Panc1 (cell line): ENCODE results near the gene TIMM17B. TPM values are rescaled to one million over a fixed set of nuclear protein-coding genes. Genes with fewer than 3 reads are reported as not detected.
A peak's percentile ranks its signal among the peaks of the same experiment; 100 is the strongest.

Experiments
- ATAC-seq: fragments of 200-7000 bp; cut with Tn5 transposase; 2 replicates; pipeline ENCODE4 v1.9.1; 2020; ENCODE audit warnings: mild to moderate bottlenecking, moderate library complexity
- BruUV-seq: library from RNA; stranded (reverse); fragments of 400-500 nt; replicated peaks from 2 replicates; lab custom pipeline; 2021; lab: Mats Ljungman, UMichigan
- CTCF ChIA-PET: fragments of 300-600 bp; sonication (Branson Sonifier 250); formaldehyde crosslinking; loops from one replicate; lab custom pipeline; 2022; ENCODE audit warnings: antibody characterized with exemption; lab: Charles Lee
- POLR2A ChIA-PET: fragments of 300-600 bp; sonication (Branson Sonifier 250); formaldehyde crosslinking; loops from one replicate; lab custom pipeline; 2022; ENCODE audit warnings: antibody characterized with exemption; lab: Charles Lee
- DNase-seq: peaks from one replicate; pipeline ENCODE4 v3.0.0-alpha.2; 2010; ENCODE audit warnings: low read depth, low spot score
- H3K27ac ChIP-seq: 2 replicates; pipeline ENCODE4 v1.5.1; 2011; ENCODE audit warnings: mild to moderate bottlenecking, low read length, inconsistent platforms
- H3K27me3 ChIP-seq: fragments of 200-500 bp; sonication (Bioruptor generic); 2 replicates; pipeline ENCODE4 v1.6.0; 2014; ENCODE audit warnings: low read length, inconsistent platforms; ENCODE audit not compliant: control insufficient read depth, insufficient read depth
- H3K36me3 ChIP-seq: fragments of 200-500 bp; sonication (Bioruptor generic); 2 replicates; pipeline ENCODE4 v1.5.1; 2014; ENCODE audit warnings: inconsistent platforms, mild to moderate bottlenecking, low read length, moderate library complexity; ENCODE audit not compliant: control insufficient read depth, insufficient read depth
- H3K4me1 ChIP-seq: 2 replicates; pipeline ENCODE4 v1.5.1; 2011; ENCODE audit warnings: inconsistent platforms, mild to moderate bottlenecking, low read length, moderate library complexity; ENCODE audit not compliant: control insufficient read depth, insufficient read depth
- H3K4me3 ChIP-seq, 2 experiments: 2 replicates each; pipeline ENCODE4 v1.5.1; 2011 to 2012; ENCODE audit warnings: low read depth in 2 of 2, low read length in 2 of 2, mild to moderate bottlenecking in 2 of 2, inconsistent platforms in 1 of 2, moderate library complexity in 1 of 2
- H3K9me3 ChIP-seq: fragments of 200-500 bp; sonication (Bioruptor generic); 2 replicates; pipeline ENCODE4 v1.5.1; 2014; ENCODE audit warnings: low read depth, mild to moderate bottlenecking, inconsistent platforms, low read length, moderate library complexity; ENCODE audit not compliant: control insufficient read depth, insufficient read depth
- CTCF ChIP-seq: fragments of 450-650 bp; IDR thresholded peaks from 2 replicates; pipeline ENCODE4 v1.5.1; 2017; ENCODE audit warnings: mild to moderate bottlenecking
- POLR2AphosphoS5 ChIP-seq: IDR thresholded peaks from 2 replicates; pipeline ENCODE4 v1.6.1; 2012; ENCODE audit warnings: mild to moderate bottlenecking, low read depth, low read length, moderate library complexity
- REST ChIP-seq, 2 experiments: IDR thresholded peaks; 2 replicates each; pipeline ENCODE4 v1.6.1; 2011 to 2012; ENCODE audit warnings: low read depth in 2 of 2, control low read depth in 1 of 2, low read length in 1 of 2, mild to moderate bottlenecking in 1 of 2, moderate library complexity in 1 of 2; ENCODE audit not compliant: insufficient read depth in 1 of 2
- SIN3A ChIP-seq: IDR thresholded peaks from 2 replicates; pipeline ENCODE4 v1.6.1; 2012; ENCODE audit warnings: low read depth, mild to moderate bottlenecking, low read length, moderate library complexity, borderline replicate concordance; ENCODE audit not compliant: insufficient read depth
- TCF7L2 ChIP-seq: IDR thresholded peaks from 2 replicates; pipeline ENCODE4 v1.6.1; 2011; ENCODE audit warnings: mild to moderate bottlenecking, low read depth, low read length, inconsistent platforms
- in situ Hi-C: cut with HindIII; loops from 2 replicates; pipeline ENCODE4 v1.10.0; 2016; ENCODE audit warnings: low sequenced_read_pairs, low pct_unique_long_range_greater_than_20kb
- intact Hi-C: fragments of 100-400 bp; cut with micrococcal nuclease; formaldehyde crosslinking; loops from one replicate; pipeline ENCODE4 v1.10.0; 2022; ENCODE audit not compliant: unreplicated experiment
- total RNA-seq: library from RNA; stranded (reverse); gene quantifications from one replicate; pipeline ENCODE4 v1.2.1, GENCODE V29; 2021; ENCODE audit not compliant: unreplicated experiment

Gene TIMM17B
- total RNA-seq, 1 experiment from 2014 or later = 92.1 TPM

GRCh38 chrX:48913605-48914366 is 16.2 kb upstream of the TIMM17B start:
- intact Hi-C loops = no loop called here
- H3K9me3 ChIP-seq = no peaks in the 10 kb centered on the region
- ATAC-seq (no peak), DNase-seq (no peak)
- no peaks in the 10 kb centered on the region for H3K27me3 ChIP-seq
- ChIA-PET POLR2A (no interaction called here), CTCF (no interaction called here)
- no peak overlapping the region for H3K4me3 ChIP-seq
- no peak overlapping the region for H3K27ac ChIP-seq
- BruUV-seq = no TSS peak
- in situ Hi-C loops = no loop called here
- H3K36me3 ChIP-seq = peaks cover 13% of the 10 kb centered on the region
- H3K4me1 ChIP-seq = peaks cover 11% of the 10 kb centered on the region
- TF ChIP-seq SIN3A (no peak), CTCF (no peak), TCF7L2 (no peak), REST (IDR thresholded peaks at IDR 0.05; ENCODE audit: insufficient read depth in 1 of 2, low read depth in 2 of 2, low read length in 1 of 2) (no peak), POLR2AphosphoS5 (no peak)

- Histone ChIP-seq H3K36me3 (peaks cover 13% of the 10 kb centered on the region), H3K27me3 (no peaks in the 10 kb centered on the region), H3K4me3 (peak within 1 kb of the TSS; percentile 71 to 99), H3K4me1 (peaks cover 11% of the 10 kb centered on the region), H3K27ac (peak within 1 kb of the TSS; percentile 92), H3K9me3 (no peaks in the 10 kb centered on the region)
- ChIA-PET POLR2A (interaction anchor here (0.5 to 1.4 kb wide), 4 partner anchors 14 to 122 kb away, joined by 3 to 6 read pairs (median 3); partner anchors contain the start of genes PQBP1 and TIMM17B), CTCF (no interaction called here)
- ATAC-seq = peak; percentile 94
- in situ Hi-C loops (no loop called here), intact Hi-C loops (no loop called here)
- DNase-seq = no peak
- no TSS peak for BruUV-seq
- TF ChIP-seq SIN3A = peak; percentile 95
- TF ChIP-seq CTCF = no peak
- peak; percentile 85 for TF ChIP-seq POLR2AphosphoS5
- no peak for TF ChIP-seq REST (IDR thresholded peaks at IDR 0.05; ENCODE audit: insufficient read depth in 1 of 2, low read depth in 2 of 2, low read length in 1 of 2)
- peak; percentile 81 for TF ChIP-seq TCF7L2
These were observed 14.0 kb upstream of the TIMM17B start, which contains the start of gene SLC35A2 for GRCh38 chrX:48911412-48912182. Gene SLC35A2, minus strand, starts transcription at chrX:48911646. Its CDS starts 10 bp downstream, at chrX:48911636.
